Smooth muscle cell (in vitro differentiated cells): ENCODE results near the gene NTM. TPM values are rescaled to one million over a fixed set of nuclear protein-coding genes. Genes with fewer than 3 reads are reported as not detected.
A peak's percentile ranks its signal among the peaks of the same experiment; 100 is the strongest.

Experiments
- DNase-seq: peaks from one replicate; lab custom pipeline; 2025; ENCODE audit not compliant: unreplicated experiment; lab: John Stamatoyannopoulos, UW
- H2AFZ ChIP-seq: fragments of 200-600 bp; sonication (generic); 2 replicates; pipeline ENCODE4 v1.6.0; 2016; ENCODE audit warnings: antibody characterized with exemption, low read depth, mild to moderate bottlenecking
- H3F3A ChIP-seq: fragments of 200-600 bp; sonication (generic); 2 replicates; pipeline ENCODE4 v1.6.0; 2017; ENCODE audit warnings: antibody characterized with exemption, low read depth
- H3K27ac ChIP-seq: fragments of 200-600 bp; sonication (generic); 2 replicates; pipeline ENCODE4 v1.5.1; 2016; ENCODE audit warnings: low read depth, mild to moderate bottlenecking
- H3K27me3 ChIP-seq: fragments of 200-600 bp; sonication (generic); 2 replicates; pipeline ENCODE4 v1.6.1; 2016; ENCODE audit warnings: low read depth, mild to moderate bottlenecking
- H3K36me3 ChIP-seq: fragments of 200-600 bp; sonication (generic); 2 replicates; pipeline ENCODE4 v1.5.1; 2016; ENCODE audit warnings: low read depth
- H3K4me1 ChIP-seq: fragments of 200-600 bp; sonication (generic); 2 replicates; pipeline ENCODE4 v1.5.1; 2016; ENCODE audit warnings: low read depth
- H3K4me2 ChIP-seq: fragments of 200-600 bp; sonication (generic); 2 replicates; pipeline ENCODE4 v1.6.0; 2016; ENCODE audit warnings: mild to moderate bottlenecking
- H3K4me3 ChIP-seq: fragments of 200-600 bp; sonication (generic); 2 replicates; pipeline ENCODE4 v1.5.1; 2016; ENCODE audit warnings: mild to moderate bottlenecking
- H3K79me2 ChIP-seq: fragments of 200-600 bp; sonication (generic); 2 replicates; pipeline ENCODE4 v1.6.0; 2016; ENCODE audit warnings: low read depth, mild to moderate bottlenecking
- H3K9ac ChIP-seq: fragments of 200-600 bp; sonication (generic); 2 replicates; pipeline ENCODE4 v1.6.0; 2016; ENCODE audit warnings: low read depth
- H3K9me3 ChIP-seq: fragments of 200-600 bp; sonication (generic); replicated peaks from 2 replicates; pipeline ENCODE4 v1.5.1; 2016; ENCODE audit warnings: low read depth
- H4K20me1 ChIP-seq: fragments of 200-600 bp; sonication (generic); 2 replicates; pipeline ENCODE4 v1.6.0; 2016; ENCODE audit warnings: low read depth
- CTCF ChIP-seq: fragments of 200-600 bp; sonication (generic); IDR thresholded peaks from 2 replicates; pipeline ENCODE4 v1.5.1; 2017; ENCODE audit warnings: borderline replicate concordance, mild to moderate bottlenecking, antibody characterized with exemption; ENCODE audit not compliant: insufficient read depth, poor library complexity, severe bottlenecking
- WGBS: methylation state at CpG from one replicate; pipeline ENCODE4 v1.1.7; 2016; ENCODE audit warnings: low lambda C conversion rate; 5-methylcytosine and 5-hydroxymethylcytosine counted together
- polyA plus RNA-seq: library from polyadenylated mRNA; unstranded; fragments of >200 nt; fragmentation: Nextera tagmentation; extraction: Ambion mirVana; gene quantifications from 2 replicates; pipeline ENCODE4 v1.2.1, GENCODE V29; 2016
- total RNA-seq: library from RNA; depleted of rRNA; stranded (reverse); fragments of >200 nt; gene quantifications from 2 replicates; pipeline ENCODE4 v1.2.3, GENCODE V29; 2014

NTM gene
- total and polyA plus RNA-seq, 2 experiments from 2014 or later, result 68.9 to 123 TPM

GRCh38 chr11:132125988-132126871, 755.8 kb downstream of the NTM start:
- TF ChIP-seq CTCF, result no peak
- Histone ChIP-seq H4K20me1 (no peaks in the 10 kb centered on the region), H2AFZ (peak overlapping the region; percentile 67), H3K9ac (no peak overlapping the region), H3F3A (no peaks in the 10 kb centered on the region), H3K4me2 (peak overlapping the region; percentile 88), H3K27ac (peak overlapping the region; percentile 49), H3K9me3 (no peaks in the 10 kb centered on the region), H3K4me3 (peak overlapping the region; percentile 45), H3K4me1 (peaks cover 8% of the 10 kb centered on the region), H3K27me3 (no peaks in the 10 kb centered on the region), H3K36me3 (no peaks in the 10 kb centered on the region), H3K79me2 (no peaks in the 10 kb centered on the region)
- 34% methylated on average over 22 of the region's 22 CpGs for WGBS
- no peak for DNase-seq

DNA sequence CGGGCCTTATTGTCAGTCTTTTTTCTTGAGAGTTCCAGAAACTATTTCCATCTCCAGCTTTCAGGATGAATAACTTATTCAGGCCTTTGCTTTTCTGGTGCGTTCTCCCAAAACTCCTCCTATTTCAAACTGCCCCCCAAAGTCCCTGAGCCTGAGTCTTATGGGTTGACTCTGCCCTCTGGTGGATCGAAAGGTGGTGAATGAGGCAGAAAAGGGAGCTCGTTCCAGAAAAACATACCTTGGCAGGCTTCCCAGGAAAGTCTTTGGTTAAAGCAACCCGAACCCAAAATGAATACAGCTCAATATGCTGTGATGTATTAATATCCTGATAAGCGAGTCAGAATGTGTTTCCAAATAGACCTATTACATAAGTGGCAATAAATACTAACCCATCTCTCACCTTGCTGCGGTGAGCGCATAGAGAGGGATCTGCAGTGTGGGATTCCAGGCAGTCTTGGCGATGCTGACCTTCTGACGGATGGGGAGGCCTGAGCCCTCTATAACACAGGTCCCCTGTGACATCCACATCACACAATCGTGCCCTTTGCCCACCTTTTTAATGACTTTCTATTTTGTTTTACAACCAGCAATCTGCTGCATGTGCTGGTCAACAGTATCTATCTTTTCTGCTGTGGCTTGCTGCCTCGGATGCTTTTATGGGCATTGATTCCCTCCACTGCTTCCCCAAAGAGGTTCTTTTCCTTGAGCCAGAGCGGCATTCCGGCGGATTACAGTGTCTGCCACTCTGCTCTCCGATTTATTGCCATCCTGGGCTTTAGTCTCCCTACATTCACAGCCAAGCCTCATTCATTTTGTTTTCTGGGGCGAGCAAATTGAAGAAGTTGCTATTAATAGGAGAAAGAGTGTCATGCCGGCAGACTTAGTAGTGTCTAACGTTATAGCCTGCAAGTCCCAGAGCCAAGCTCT, 756.8 kb downstream of the NTM start:
- H3K4me2 ChIP-seq, result peak overlapping the region; percentile 88
- peak overlapping the region; percentile 67 for H2AFZ ChIP-seq
- H3K36me3 ChIP-seq, result no peaks in the 10 kb centered on the region
- peaks cover 8% of the 10 kb centered on the region for H3K4me1 ChIP-seq
- H4K20me1 ChIP-seq, result no peaks in the 10 kb centered on the region
- WGBS, result 56% methylated on average over 19 of the region's 19 CpGs
- TF ChIP-seq CTCF, result peak; percentile 66
- peak overlapping the region; percentile 45 for H3K4me3 ChIP-seq
- H3K9ac ChIP-seq, result no peak overlapping the region
- H3K27ac ChIP-seq, result peak overlapping the region; percentile 49
- no peaks in the 10 kb centered on the region for H3K27me3 ChIP-seq
- no peaks in the 10 kb centered on the region for H3K79me2 ChIP-seq
- no peaks in the 10 kb centered on the region for H3F3A ChIP-seq
- no peaks in the 10 kb centered on the region for H3K9me3 ChIP-seq
- no peak for DNase-seq

DNA sequence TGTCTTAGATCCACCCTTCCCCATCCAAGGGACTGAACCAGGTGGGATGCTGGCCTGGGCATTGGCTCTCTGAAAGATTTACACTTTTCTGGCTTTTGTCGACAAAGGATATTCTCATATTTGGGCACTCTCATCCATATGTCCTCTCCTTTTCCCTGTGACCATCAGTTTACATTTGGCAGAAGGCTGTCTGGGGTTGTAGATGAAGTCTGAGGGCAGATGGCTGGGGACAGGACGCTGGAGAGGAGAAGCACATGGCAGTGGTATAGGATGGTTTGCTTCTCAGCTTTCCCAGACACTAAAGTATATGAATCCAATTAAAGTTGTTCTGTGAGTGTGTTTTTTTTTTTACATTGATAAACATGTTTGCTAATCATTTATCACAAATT, 757.5 kb downstream of the NTM start:
- no peak for DNase-seq

More for the DNA sequence above, 757.5 kb downstream of the NTM start:
- Histone ChIP-seq H3K9ac (no peak overlapping the region), H3K27ac (no peak overlapping the region), H3K4me2 (no peak overlapping the region), H3K4me3 (no peak overlapping the region), H4K20me1 (no peaks in the 10 kb centered on the region), H3K27me3 (no peaks in the 10 kb centered on the region), H3K4me1 (peaks cover 8% of the 10 kb centered on the region), H3K36me3 (no peaks in the 10 kb centered on the region), H3F3A (no peaks in the 10 kb centered on the region), H3K9me3 (no peaks in the 10 kb centered on the region), H3K79me2 (no peaks in the 10 kb centered on the region), H2AFZ (no peak overlapping the region)
- no peak for TF ChIP-seq CTCF
- WGBS, result 88% methylated on average over 2 of the region's 2 CpGs
